Neural progenitor cell (in vitro differentiated cells): Measurements from ENCODE around the gene TSPEAR. TPM values are rescaled to one million over a fixed set of nuclear protein-coding genes. Genes with fewer than 3 reads are reported as not detected.

Experiments
- DNase-seq: peaks from one replicate; pipeline ENCODE4 v3.0.0-alpha.2; 2016; ENCODE audit warnings: low spot score
- H2AFZ ChIP-seq: fragments of 200-600 bp; sonication (generic); replicated peaks from 2 replicates; pipeline ENCODE4 v1.6.1; 2016; ENCODE audit warnings: antibody characterized with exemption
- H3F3A ChIP-seq: fragments of 200-600 bp; sonication (generic); 2 replicates; pipeline ENCODE4 v1.6.1; 2016; ENCODE audit warnings: antibody characterized with exemption, low read depth
- H3K27ac ChIP-seq: fragments of 200-600 bp; sonication (generic); 2 replicates; pipeline ENCODE4 v1.5.1; 2016; ENCODE audit warnings: mild to moderate bottlenecking
- H3K27me3 ChIP-seq: fragments of 200-600 bp; sonication (generic); 2 replicates; pipeline ENCODE4 v1.6.1; 2016; ENCODE audit warnings: mild to moderate bottlenecking, moderate library complexity
- H3K36me3 ChIP-seq: fragments of 200-600 bp; sonication (generic); 2 replicates; pipeline ENCODE4 v1.5.1; 2016
- H3K4me1 ChIP-seq: fragments of 200-600 bp; sonication (generic); 2 replicates; pipeline ENCODE4 v1.6.1; 2016; ENCODE audit warnings: mixed run types
- H3K4me2 ChIP-seq: fragments of 200-600 bp; sonication (generic); 2 replicates; pipeline ENCODE4 v1.6.1; 2016
- H3K4me3 ChIP-seq: fragments of 200-600 bp; sonication (generic); 2 replicates; pipeline ENCODE4 v1.5.1; 2016
- H3K79me2 ChIP-seq: fragments of 200-600 bp; sonication (generic); 2 replicates; pipeline ENCODE4 v1.6.1; 2016; ENCODE audit warnings: low read depth
- H3K9ac ChIP-seq: fragments of 200-600 bp; sonication (generic); 2 replicates; pipeline ENCODE4 v1.6.1; 2016
- H3K9me3 ChIP-seq: fragments of 200-600 bp; sonication (generic); 2 replicates; pipeline ENCODE4 v1.5.1; 2016; ENCODE audit warnings: low read depth
- H4K20me1 ChIP-seq: fragments of 200-600 bp; sonication (generic); 2 replicates; pipeline ENCODE4 v1.6.1; 2016; ENCODE audit warnings: low read depth
- H3K27ac Mint-ChIP-seq: 3 replicates; pipeline ENCODE4 v1.8.0; 2021; ENCODE audit warnings: mixed read lengths
- H3K27me3 Mint-ChIP-seq: 2 replicates; pipeline ENCODE4 v1.8.0; 2022; ENCODE audit warnings: low read depth, mild to moderate bottlenecking, inconsistent platforms, moderate library complexity, mixed read lengths; ENCODE audit not compliant: insufficient read depth
- H3K36me3 Mint-ChIP-seq: 3 replicates; pipeline ENCODE4 v1.8.0; 2021; ENCODE audit warnings: mixed read lengths
- H3K4me1 Mint-ChIP-seq: 3 replicates; pipeline ENCODE4 v1.8.0; 2021; ENCODE audit warnings: mixed read lengths
- H3K4me3 Mint-ChIP-seq: 3 replicates; pipeline ENCODE4 v1.8.0; 2021; ENCODE audit warnings: mild to moderate bottlenecking, moderate library complexity, mixed read lengths
- H3K9me3 Mint-ChIP-seq: 3 replicates; pipeline ENCODE4 v1.8.0; 2020; ENCODE audit warnings: mixed read lengths
- CTCF ChIP-seq: fragments of 200-600 bp; sonication (generic); IDR thresholded peaks from 2 replicates; pipeline ENCODE4 v1.5.1; 2017; ENCODE audit warnings: antibody characterized with exemption, mild to moderate bottlenecking
- EZH2 ChIP-seq: fragments of 200-600 bp; sonication (generic); IDR thresholded peaks from 2 replicates; pipeline ENCODE4 v1.6.1; 2017; ENCODE audit warnings: antibody characterized with exemption, mild to moderate bottlenecking, moderate library complexity
- EZH2phosphoT487 ChIP-seq: fragments of 200-600 bp; sonication (generic); IDR thresholded peaks from 2 replicates; pipeline ENCODE4 v1.6.1; 2017; ENCODE audit warnings: antibody characterized with exemption
- total RNA-seq: library from RNA; depleted of rRNA; stranded (reverse); fragments of >200 nt; gene quantifications from 2 replicates; pipeline ENCODE4 v1.2.3, GENCODE V29; 2015; ENCODE audit warnings: low replicate concordance

Gene TSPEAR
- total RNA-seq, 1 donor from 2014 or later = not detected

- Histone ChIP-seq H3K4me2 (no peak overlapping the region), H3K9ac (no peak overlapping the region), H3K9me3 (peaks cover 6% of the 10 kb centered on the region), H2AFZ (no peak overlapping the region), H3F3A (no peaks in the 10 kb centered on the region), H3K4me1 (no peaks in the 10 kb centered on the region), H4K20me1 (no peaks in the 10 kb centered on the region), H3K79me2 (no peaks in the 10 kb centered on the region), H3K4me3 (no peak overlapping the region), H3K36me3 (no peaks in the 10 kb centered on the region), H3K27me3 (no peaks in the 10 kb centered on the region), H3K27ac (no peak overlapping the region)
- no peak for TF ChIP-seq EZH2phosphoT487
- no peak for TF ChIP-seq EZH2
- TF ChIP-seq CTCF = no peak
- no peak for DNase-seq
- Mint-ChIP-seq H3K27me3 (peaks cover 11% of the 10 kb centered on the region), H3K4me3 (no peak overlapping the region), H3K27ac (no peak overlapping the region), H3K4me1 (no peaks in the 10 kb centered on the region), H3K36me3 (peaks cover 2% of the 10 kb centered on the region), H3K9me3 (peaks cover 52% of the 10 kb centered on the region)
Measured at GRCh38 chr21:44670642-44671432, 40.5 kb downstream of the TSPEAR start.

- Mint-ChIP-seq H3K4me1 (no peaks in the 10 kb centered on the region), H3K36me3 (no peaks in the 10 kb centered on the region), H3K27ac (no peak overlapping the region), H3K4me3 (no peak overlapping the region), H3K9me3 (peaks cover 42% of the 10 kb centered on the region), H3K27me3 (peaks cover 7% of the 10 kb centered on the region)
- no peak overlapping the region for H3K4me3 ChIP-seq
- no peak for DNase-seq
- no peaks in the 10 kb centered on the region for H3K4me1 ChIP-seq
- no peaks in the 10 kb centered on the region for H4K20me1 ChIP-seq
- no peak overlapping the region for H3K27ac ChIP-seq
- TF ChIP-seq CTCF (no peak), EZH2phosphoT487 (no peak), EZH2 (no peak)
- no peaks in the 10 kb centered on the region for H3K27me3 ChIP-seq
- H3K9ac ChIP-seq = no peak overlapping the region
- no peaks in the 10 kb centered on the region for H3K36me3 ChIP-seq
- peaks cover 6% of the 10 kb centered on the region for H3K9me3 ChIP-seq
- no peaks in the 10 kb centered on the region for H3K79me2 ChIP-seq
- no peak overlapping the region for H2AFZ ChIP-seq
- H3F3A ChIP-seq = no peaks in the 10 kb centered on the region
- no peak overlapping the region for H3K4me2 ChIP-seq
Measured at GRCh38 chr21:44667612-44668011, 43.8 kb downstream of the TSPEAR start.

- DNase-seq = no peak
Measured at GRCh38 chr21:44666401-44667320, 44.7 kb downstream of the TSPEAR start, which contains the start of gene KRTAP12-2. TSS of gene KRTAP12-2 (minus strand) at chr21:44666927. CDS start at chr21:44666886, 41 bp downstream.

More at GRCh38 chr21:44666401-44667320, 44.7 kb downstream of the TSPEAR start, which contains the start of gene KRTAP12-2:
- Histone ChIP-seq H3K4me1 (no peaks in the 10 kb centered on the region), H3K79me2 (no peaks in the 10 kb centered on the region), H3K36me3 (no peaks in the 10 kb centered on the region), H3F3A (no peaks in the 10 kb centered on the region), H3K4me3 (no peak within 1 kb of the TSS), H3K27me3 (no peaks in the 10 kb centered on the region), H2AFZ (no peak within 1 kb of the TSS), H3K4me2 (no peak within 1 kb of the TSS), H3K9ac (no peak within 1 kb of the TSS), H4K20me1 (no peaks in the 10 kb centered on the region), H3K27ac (no peak within 1 kb of the TSS), H3K9me3 (peaks cover 6% of the 10 kb centered on the region)
- no peaks in the 10 kb centered on the region for H3K36me3 Mint-ChIP-seq
- TF ChIP-seq EZH2phosphoT487 = no peak
- no peak for TF ChIP-seq EZH2
- no peak for TF ChIP-seq CTCF
- H3K4me1 Mint-ChIP-seq = no peaks in the 10 kb centered on the region
- H3K9me3 Mint-ChIP-seq = peaks cover 38% of the 10 kb centered on the region
- H3K27ac Mint-ChIP-seq = no peak within 1 kb of the TSS
- peaks cover 7% of the 10 kb centered on the region for H3K27me3 Mint-ChIP-seq
- no peak within 1 kb of the TSS for H3K4me3 Mint-ChIP-seq
